Transverse colon (tissue), 4 donors: ENCODE data around the gene CLK1.

Experiments used
- EP300 ChIP-seq: sonication (generic); formaldehyde crosslinking; IDR thresholded peaks from one replicate; pipeline ENCODE4 v1.6.1; 2017; ENCODE audit warnings: antibody characterized with exemption, low read depth
- POLR2A ChIP-seq: fragments of 450-650 bp; IDR thresholded peaks from one replicate; pipeline ENCODE4 v1.6.1; 2016; ENCODE audit warnings: antibody characterized with exemption, mild to moderate bottlenecking, moderate library complexity
- POLR2AphosphoS5 ChIP-seq, 3 donors: sonication (generic); formaldehyde crosslinking; IDR thresholded peaks; one replicate each; pipeline ENCODE4 v1.6.1; 2016; ENCODE audit warnings: antibody characterized with exemption in 3 of 3
- TF ChIP-seq, protein P1 (sequence below), 5 experiments: fragments of 200-600 bp in 3 of 5; fragments of 450-650 bp in 2 of 5; sonication (generic) in 3 of 5; IDR thresholded peaks; 1 replicate in 2 of 5; 2 replicates in 3 of 5; pipeline ENCODE4 v1.5.1; 2016 to 2017; ENCODE audit warnings: antibody characterized with exemption in 5 of 5, inconsistent platforms in 3 of 5, mild to moderate bottlenecking in 2 of 5, moderate library complexity in 1 of 5

DNA sequence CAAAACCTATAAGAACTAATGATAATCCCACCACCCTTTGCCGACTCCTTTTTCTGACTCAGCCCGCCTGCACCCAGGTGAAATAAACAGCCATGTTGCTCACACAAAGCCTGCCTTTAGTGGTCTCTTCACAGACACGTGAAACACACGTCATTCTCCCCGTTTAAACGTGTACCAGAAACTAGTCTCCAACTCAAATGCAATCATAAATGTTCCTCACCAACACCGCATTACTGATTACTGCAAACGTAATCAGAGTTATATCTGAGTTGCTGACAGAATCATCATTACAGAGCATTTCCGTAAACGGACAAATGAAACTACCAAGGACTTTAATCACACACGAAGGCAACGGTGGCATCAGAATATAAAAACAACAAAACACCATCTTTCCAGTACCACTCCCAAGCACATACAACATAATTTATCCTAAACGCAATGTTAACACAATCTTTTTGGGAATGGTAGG lies 1.9 kb downstream of the CLK1 start:
- TF ChIP-seq POLR2AphosphoS5 (IDR thresholded peaks at IDR 0.05): peak; percentile 79 to 90 (median 81)
- peak; percentile 52 for TF ChIP-seq POLR2A
- TF ChIP-seq, protein P1, sequence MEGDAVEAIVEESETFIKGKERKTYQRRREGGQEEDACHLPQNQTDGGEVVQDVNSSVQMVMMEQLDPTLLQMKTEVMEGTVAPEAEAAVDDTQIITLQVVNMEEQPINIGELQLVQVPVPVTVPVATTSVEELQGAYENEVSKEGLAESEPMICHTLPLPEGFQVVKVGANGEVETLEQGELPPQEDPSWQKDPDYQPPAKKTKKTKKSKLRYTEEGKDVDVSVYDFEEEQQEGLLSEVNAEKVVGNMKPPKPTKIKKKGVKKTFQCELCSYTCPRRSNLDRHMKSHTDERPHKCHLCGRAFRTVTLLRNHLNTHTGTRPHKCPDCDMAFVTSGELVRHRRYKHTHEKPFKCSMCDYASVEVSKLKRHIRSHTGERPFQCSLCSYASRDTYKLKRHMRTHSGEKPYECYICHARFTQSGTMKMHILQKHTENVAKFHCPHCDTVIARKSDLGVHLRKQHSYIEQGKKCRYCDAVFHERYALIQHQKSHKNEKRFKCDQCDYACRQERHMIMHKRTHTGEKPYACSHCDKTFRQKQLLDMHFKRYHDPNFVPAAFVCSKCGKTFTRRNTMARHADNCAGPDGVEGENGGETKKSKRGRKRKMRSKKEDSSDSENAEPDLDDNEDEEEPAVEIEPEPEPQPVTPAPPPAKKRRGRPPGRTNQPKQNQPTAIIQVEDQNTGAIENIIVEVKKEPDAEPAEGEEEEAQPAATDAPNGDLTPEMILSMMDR (IDR thresholded peaks at IDR 0.05): no peak
- TF ChIP-seq EP300: no peak
